ENCODE measurements around the gene TTLL10. TPM values are rescaled to one million over a fixed set of nuclear protein-coding genes. Genes with fewer than 3 reads are reported as not detected.

TTLL10 gene
- total RNA-seq, 2 experiments from 2014 or later = not detected

DNA sequence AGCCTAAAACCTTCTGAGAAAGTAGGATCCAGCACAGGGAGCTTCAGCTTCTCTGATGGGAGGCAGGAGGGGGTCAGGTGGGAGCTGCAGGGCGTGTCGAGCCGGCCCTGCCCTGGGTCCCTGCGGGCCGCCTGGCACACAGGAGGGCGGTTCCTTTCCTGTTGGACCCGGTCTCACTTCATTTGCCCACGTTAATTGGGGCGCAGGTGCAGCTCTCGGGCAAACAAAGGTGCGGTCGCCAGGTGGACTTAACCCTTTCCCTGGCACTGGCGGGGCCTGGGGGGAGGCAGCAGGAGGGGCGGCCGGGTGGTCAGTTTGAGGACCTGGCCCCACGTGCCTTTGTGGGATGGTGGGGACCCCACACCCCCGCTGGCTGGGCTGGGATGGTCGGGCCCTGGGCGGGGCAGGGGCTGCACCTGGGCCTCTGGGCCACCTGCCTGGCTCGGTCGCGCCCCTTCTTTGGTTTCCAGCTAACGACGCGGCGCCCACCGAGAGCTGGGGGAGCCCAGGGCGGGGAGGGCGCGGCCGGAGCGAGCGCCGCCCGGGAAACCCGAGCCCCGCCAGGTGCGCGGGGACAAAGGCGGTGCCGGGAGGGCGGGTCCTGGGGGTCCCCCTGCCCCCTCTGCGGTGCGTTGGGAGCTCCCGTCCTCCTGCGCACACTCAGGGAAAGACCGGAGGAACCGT, 37.0 kb upstream of the TTLL10 start:
- no peaks in the 10 kb centered on the region for H3K36me3 Mint-ChIP-seq (ENCODE audit: low read depth)
- H3K4me3 Mint-ChIP-seq = no peak overlapping the region
- ChIA-PET POLR2A (interaction anchor here (0.7 to 1.8 kb wide), 5 partner anchors 11 to 95 kb away, joined by 3 to 5 read pairs (median 4); partner anchors contain the start of gene SDF4), CTCF (interaction anchor here (1.3 to 2.7 kb wide), 2 partner anchors 15 to 114 kb away, joined by 3 to 20 read pairs; no protein-coding TSS in a partner anchor)
- DNase-seq (no peak), ATAC-seq (peak; percentile 38)
- peaks cover 11% of the 10 kb centered on the region for H3K4me1 Mint-ChIP-seq (ENCODE audit: low read depth)
- H3K27me3 Mint-ChIP-seq = no peaks in the 10 kb centered on the region
- no peak overlapping the region for H3K27ac Mint-ChIP-seq
- H3K9me3 Mint-ChIP-seq = no peaks in the 10 kb centered on the region
- TF ChIP-seq, protein P1, sequence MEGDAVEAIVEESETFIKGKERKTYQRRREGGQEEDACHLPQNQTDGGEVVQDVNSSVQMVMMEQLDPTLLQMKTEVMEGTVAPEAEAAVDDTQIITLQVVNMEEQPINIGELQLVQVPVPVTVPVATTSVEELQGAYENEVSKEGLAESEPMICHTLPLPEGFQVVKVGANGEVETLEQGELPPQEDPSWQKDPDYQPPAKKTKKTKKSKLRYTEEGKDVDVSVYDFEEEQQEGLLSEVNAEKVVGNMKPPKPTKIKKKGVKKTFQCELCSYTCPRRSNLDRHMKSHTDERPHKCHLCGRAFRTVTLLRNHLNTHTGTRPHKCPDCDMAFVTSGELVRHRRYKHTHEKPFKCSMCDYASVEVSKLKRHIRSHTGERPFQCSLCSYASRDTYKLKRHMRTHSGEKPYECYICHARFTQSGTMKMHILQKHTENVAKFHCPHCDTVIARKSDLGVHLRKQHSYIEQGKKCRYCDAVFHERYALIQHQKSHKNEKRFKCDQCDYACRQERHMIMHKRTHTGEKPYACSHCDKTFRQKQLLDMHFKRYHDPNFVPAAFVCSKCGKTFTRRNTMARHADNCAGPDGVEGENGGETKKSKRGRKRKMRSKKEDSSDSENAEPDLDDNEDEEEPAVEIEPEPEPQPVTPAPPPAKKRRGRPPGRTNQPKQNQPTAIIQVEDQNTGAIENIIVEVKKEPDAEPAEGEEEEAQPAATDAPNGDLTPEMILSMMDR (IDR thresholded peaks at IDR 0.05) = no peak
- intact Hi-C loops (cut with micrococcal nuclease) = no loop called here

DNA sequence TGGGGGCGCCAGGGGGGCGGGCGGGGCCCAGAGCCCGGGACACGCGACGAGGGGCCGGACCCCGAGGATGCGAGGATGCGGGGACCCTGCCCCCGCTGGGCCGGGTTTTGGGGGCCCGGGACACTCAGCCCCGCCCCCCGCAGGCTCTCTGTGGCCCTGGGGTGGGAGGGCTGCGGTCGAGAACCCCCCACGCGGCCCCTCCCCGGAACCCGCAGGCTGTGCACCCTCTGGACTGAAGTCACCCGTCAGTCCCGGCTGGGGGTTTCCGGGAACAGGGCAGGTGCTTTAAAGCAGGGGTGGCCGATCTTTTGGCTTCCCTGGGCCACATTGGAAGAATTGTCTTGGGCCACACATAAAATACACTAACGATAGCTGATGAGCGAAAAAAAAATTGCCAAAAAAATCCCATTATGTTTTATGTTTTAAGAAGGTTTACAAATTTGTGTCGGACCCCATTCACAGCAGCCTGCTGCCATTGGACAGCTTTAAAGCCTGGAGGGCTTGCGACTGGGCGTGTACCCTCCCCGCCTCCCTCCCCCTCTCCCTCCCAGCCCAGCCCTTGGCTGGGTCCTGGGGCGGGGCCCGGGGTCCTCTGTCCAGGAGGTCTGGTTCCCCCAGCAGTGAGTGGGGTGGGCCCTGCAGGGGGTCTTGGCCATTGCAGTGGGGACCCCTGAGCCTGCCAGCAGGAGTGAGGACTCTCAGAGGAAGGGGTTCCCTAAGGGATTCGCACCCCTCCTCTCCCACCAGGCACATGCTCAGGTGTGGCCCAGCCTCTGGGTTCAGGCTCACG, 36.2 kb upstream of the TTLL10 start:
- H3K4me1 Mint-ChIP-seq (ENCODE audit: low read depth) = peaks cover 16% of the 10 kb centered on the region
- ChIA-PET CTCF (interaction anchor here (1.3 to 2.7 kb wide), 2 partner anchors 15 to 113 kb away, joined by 3 to 20 read pairs; no protein-coding TSS in a partner anchor), POLR2A (interaction anchor here (1.3 to 1.7 kb wide), 2 partner anchors 15 to 94 kb away, joined by 3 to 5 read pairs; partner anchors contain the start of gene SDF4)
- DNase-seq (peak; percentile 89), ATAC-seq (peak; percentile 84)
- H3K36me3 Mint-ChIP-seq (ENCODE audit: low read depth) = no peaks in the 10 kb centered on the region
- H3K27ac Mint-ChIP-seq = peak overlapping the region; percentile 88
- peak overlapping the region; percentile 59 for H3K4me3 Mint-ChIP-seq
- intact Hi-C loops (cut with micrococcal nuclease) = no loop called here
- H3K27me3 Mint-ChIP-seq = no peaks in the 10 kb centered on the region
- H3K9me3 Mint-ChIP-seq = no peaks in the 10 kb centered on the region
- TF ChIP-seq, protein P1 (IDR thresholded peaks at IDR 0.05) = no peak

DNA sequence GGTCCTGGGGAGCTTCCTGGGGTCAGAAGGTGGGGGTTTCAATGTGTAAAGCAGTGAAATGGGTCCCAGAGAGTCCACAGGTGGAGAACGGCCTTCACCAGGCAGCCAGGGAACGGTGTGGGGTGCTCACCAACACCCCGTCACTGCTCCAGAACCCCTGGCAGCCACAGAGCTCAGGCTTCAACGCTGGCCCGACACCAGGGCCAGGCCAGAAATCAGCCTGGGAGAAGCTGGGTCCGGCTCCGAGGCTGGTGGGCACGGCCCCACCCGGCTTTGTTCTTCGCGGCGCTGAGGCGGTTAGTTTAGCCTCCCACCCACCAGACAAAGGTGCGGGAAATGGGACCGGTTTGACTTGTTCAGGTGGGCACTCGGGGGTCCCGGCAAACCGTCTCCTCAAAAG, 33.0 kb upstream of the TTLL10 start:
- Mint-ChIP-seq H3K4me1 (ENCODE audit: low read depth) (peaks cover 35% of the 10 kb centered on the region), H3K36me3 (ENCODE audit: low read depth) (no peaks in the 10 kb centered on the region), H3K9me3 (no peaks in the 10 kb centered on the region), H3K27ac (no peak overlapping the region), H3K4me3 (no peak overlapping the region), H3K27me3 (no peaks in the 10 kb centered on the region)
- DNase-seq (no peak), ATAC-seq (no peak)
- TF ChIP-seq, protein P1 (IDR thresholded peaks at IDR 0.05) = no peak
- intact Hi-C loops (cut with micrococcal nuclease) = loop anchor here (10.0 kb wide), 1 partner anchor 64 kb away; the partner anchor contains the start of gene TNFRSF18
- ChIA-PET POLR2A (no interaction called here), CTCF (no interaction called here)

DNA sequence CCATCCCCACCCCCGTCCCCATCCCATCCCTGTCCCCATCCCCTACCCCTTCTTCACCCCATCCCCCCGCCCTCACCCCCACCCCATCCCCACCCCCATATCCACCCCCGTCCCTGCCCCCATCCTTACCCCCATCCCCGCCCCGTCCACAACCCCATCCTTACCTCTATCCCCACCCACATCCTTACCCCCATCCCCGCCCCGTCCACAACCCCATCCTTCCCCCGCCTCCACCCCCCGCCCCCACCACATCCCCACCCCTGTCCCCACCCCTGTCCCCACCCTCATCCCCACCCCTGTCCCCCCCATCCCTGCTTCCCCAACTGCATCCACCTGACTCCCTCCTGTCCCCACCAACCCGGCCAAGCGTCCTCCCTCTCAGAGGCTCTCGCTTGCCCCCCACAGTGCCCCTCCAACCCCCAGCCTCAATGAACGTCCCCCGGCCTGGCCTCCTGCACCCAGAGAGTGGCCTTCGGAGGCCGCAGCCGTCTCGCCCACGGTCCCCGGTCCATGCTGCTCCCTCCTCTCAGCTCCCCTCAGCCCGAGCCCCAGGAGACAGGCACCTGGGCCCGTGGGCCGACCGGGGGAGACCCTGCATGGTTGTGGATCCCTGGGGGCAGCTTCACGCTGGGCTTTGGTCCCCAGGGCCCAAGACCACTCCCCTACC, 32.3 kb upstream of the TTLL10 start:
- DNase-seq = no peak
- ATAC-seq = no peak
- H3K4me3 Mint-ChIP-seq = no peak overlapping the region
- no peaks in the 10 kb centered on the region for H3K36me3 Mint-ChIP-seq (ENCODE audit: low read depth)
- intact Hi-C loops (cut with micrococcal nuclease) = loop anchor here (10.0 kb wide), 1 partner anchor 63 kb away; the partner anchor contains the start of gene TNFRSF18
- CTCF ChIA-PET = interaction anchor here (1.1 kb wide), 1 partner anchor 19 kb away, joined by 3 read pairs; no protein-coding TSS in a partner anchor
- no peaks in the 10 kb centered on the region for H3K27me3 Mint-ChIP-seq
- no peaks in the 10 kb centered on the region for H3K9me3 Mint-ChIP-seq
- TF ChIP-seq, protein P1 (IDR thresholded peaks at IDR 0.05) = no peak
- peaks cover 35% of the 10 kb centered on the region for H3K4me1 Mint-ChIP-seq (ENCODE audit: low read depth)
- POLR2A ChIA-PET = no interaction called here
- H3K27ac Mint-ChIP-seq = no peak overlapping the region

Data from activated CD8-positive, alpha-beta T cell treated with anti-CD3 and anti-CD28 coated beads for 36 hours (primary cell).